HG03558 (cell line): ENCODE measurements around the gene HMGB1.
"Not testable (repeated sequence)": the region's sequence is repeated elsewhere in the genome, so short reads cannot be mapped to it uniquely, and the experiment has no call there.

Source experiments
- ATAC-seq: cut with Tn5 transposase; IDR thresholded peaks from one replicate; pipeline ENCODE4 v1.9.1; 2021; ENCODE audit warnings: moderate number of reproducible peaks; ENCODE audit not compliant: unreplicated experiment; ENCODE audit errors: extremely low read depth

HMGB1 gene

GRCh38 chr13:30473675-30474074 lies 7.9 kb upstream of the HMGB1 start:
- no peak for ATAC-seq

- no peak for ATAC-seq
These were observed 1.1 kb upstream of the HMGB1 start for GRCh38 chr13:30466841-30467252.

GRCh38 chr13:30466358-30466714 lies 600 bp upstream of the HMGB1 start:
- ATAC-seq, result no peak

GRCh38 chr13:30465343-30465592 lies 468 bp downstream of the HMGB1 start:
- ATAC-seq, result no peak

- ATAC-seq, result no peak
These were observed 1.0 kb downstream of the HMGB1 start for GRCh38 chr13:30464496-30465342.

- ATAC-seq, result no peak
These were observed 1.8 kb downstream of the HMGB1 start for GRCh38 chr13:30463787-30464495.

- not testable (repeated sequence) for ATAC-seq
These were observed 4.3 kb downstream of the HMGB1 start for GRCh38 chr13:30461279-30462066.

- no peak for ATAC-seq
These were observed 8.3 kb downstream of the HMGB1 start for GRCh38 chr13:30457306-30457891.

- ATAC-seq, result no peak
These were observed 9.4 kb downstream of the HMGB1 start for GRCh38 chr13:30456290-30456689.

GRCh38 chr13:30454991-30455390 lies 10.7 kb downstream of the HMGB1 start:
- no peak for ATAC-seq

GRCh38 chr13:30453727-30454126 lies 12.0 kb downstream of the HMGB1 start:
- ATAC-seq, result no peak

- ATAC-seq, result not testable (repeated sequence)
These were observed 14.3 kb downstream of the HMGB1 start for GRCh38 chr13:30451476-30451875.

GRCh38 chr13:30450066-30450465 lies 15.7 kb downstream of the HMGB1 start:
- ATAC-seq, result no peak

- ATAC-seq, result no peak
These were observed 17.3 kb downstream of the HMGB1 start for GRCh38 chr13:30448441-30448840.

GRCh38 chr13:30446126-30446500 lies 19.6 kb downstream of the HMGB1 start:
- ATAC-seq, result no peak

GRCh38 chr13:30443957-30444404 lies 21.8 kb downstream of the HMGB1 start:
- ATAC-seq, result no peak

GRCh38 chr13:30443491-30443890 lies 22.2 kb downstream of the HMGB1 start:
- ATAC-seq, result not testable (repeated sequence)

GRCh38 chr13:30442926-30443325 lies 22.8 kb downstream of the HMGB1 start:
- ATAC-seq, result no peak

GRCh38 chr13:30440910-30441703 lies 24.6 kb downstream of the HMGB1 start:
- no peak for ATAC-seq

- no peak for ATAC-seq
These were observed 27.4 kb downstream of the HMGB1 start for GRCh38 chr13:30438286-30438685.
